Naive thymus-derived CD4-positive, alpha-beta T cell (primary cell): ENCODE results near the gene BCAT1. TPM values are rescaled to one million over a fixed set of nuclear protein-coding genes. Genes with fewer than 3 reads are reported as not detected.

Experiments used
- ATAC-seq: fragments of 150-1000 bp; cut with Tn5 transposase; 2 replicates; pipeline ENCODE4 v1.10.0; 2021; ENCODE audit warnings: mild to moderate bottlenecking, moderate library complexity
- CTCF ChIA-PET: fragments of 350-600 bp; sonication (Branson Sonifier 250); formaldehyde crosslinking; loops from one replicate; lab custom pipeline; 2021; ENCODE audit warnings: antibody characterized with exemption; lab: Charles Lee
- POLR2A ChIA-PET: fragments of 350-600 bp; sonication (Branson Sonifier 250); formaldehyde crosslinking; loops from one replicate; lab custom pipeline; 2021; ENCODE audit warnings: antibody characterized with exemption, inconsistent platforms; lab: Charles Lee
- DNase-seq, 9 donors: peaks; one replicate each; pipeline versions ENCODE4 v3.0.0 to v3.0.0-alpha.2; 2020 to 2022; ENCODE audit warnings: mixed read lengths in 1 of 9
- H3K27ac ChIP-seq: one replicate; pipeline ENCODE4 v1.7.0; 2013; ENCODE audit warnings: mild to moderate bottlenecking, low read depth, low read length, moderate library complexity
- H3K27me3 ChIP-seq, 2 donors: one replicate each; pipeline ENCODE4 v1.7.0; 2013; ENCODE audit warnings: low read length in 2 of 2, mild to moderate bottlenecking in 2 of 2, moderate library complexity in 2 of 2; ENCODE audit not compliant: control insufficient read depth in 2 of 2, insufficient read depth in 2 of 2
- H3K36me3 ChIP-seq, 3 experiments: 1 replicate in 2 of 3; 2 replicates in 1 of 3; pipeline ENCODE4 v1.7.0; 2013; ENCODE audit warnings: low read length in 3 of 3, mild to moderate bottlenecking in 3 of 3, moderate library complexity in 1 of 3; ENCODE audit not compliant: insufficient read depth in 3 of 3, control insufficient read depth in 2 of 3
- H3K4me1 ChIP-seq, 2 donors: one replicate each; pipeline ENCODE4 v1.7.0; 2013; ENCODE audit warnings: low read length in 2 of 2, mild to moderate bottlenecking in 2 of 2, moderate library complexity in 1 of 2; ENCODE audit not compliant: control insufficient read depth in 2 of 2, insufficient read depth in 2 of 2
- H3K4me3 ChIP-seq: 2 replicates; pipeline ENCODE4 v1.7.0; 2013; ENCODE audit warnings: mild to moderate bottlenecking, low read length
- H3K9me3 ChIP-seq, 3 experiments: 1 replicate in 2 of 3; 2 replicates in 1 of 3; pipeline ENCODE4 v1.7.0; 2013; ENCODE audit warnings: low read length in 3 of 3; ENCODE audit not compliant: control insufficient read depth in 2 of 3
- H3K27ac Mint-ChIP-seq, 9 donors: one replicate each; pipeline ENCODE4 v1.8.0; 2020 to 2022; ENCODE audit warnings: mixed read lengths in 9 of 9, mild to moderate bottlenecking in 8 of 9, moderate library complexity in 5 of 9, inconsistent platforms in 2 of 9
- H3K27me3 Mint-ChIP-seq, 5 donors: one replicate each; pipeline ENCODE4 v1.8.0; 2021 to 2022; ENCODE audit warnings: mixed read lengths in 5 of 5, mild to moderate bottlenecking in 1 of 5
- H3K36me3 Mint-ChIP-seq, 5 donors: one replicate each; pipeline ENCODE4 v1.8.0; 2020 to 2022; ENCODE audit warnings: mixed read lengths in 5 of 5, mild to moderate bottlenecking in 3 of 5, inconsistent platforms in 1 of 5
- H3K4me1 Mint-ChIP-seq, 7 donors: one replicate each; pipeline ENCODE4 v1.8.0; 2020 to 2022; ENCODE audit warnings: mixed read lengths in 7 of 7, mild to moderate bottlenecking in 3 of 7, inconsistent platforms in 1 of 7
- H3K4me3 Mint-ChIP-seq, 10 donors: one replicate each; pipeline ENCODE4 v1.8.0; 2020 to 2022; ENCODE audit warnings: mild to moderate bottlenecking in 10 of 10, mixed read lengths in 10 of 10, moderate library complexity in 6 of 10, inconsistent platforms in 2 of 10
- H3K9me3 Mint-ChIP-seq, 11 donors: one replicate each; pipeline ENCODE4 v1.8.0; 2020 to 2022; ENCODE audit warnings: mixed read lengths in 11 of 11, mild to moderate bottlenecking in 4 of 11, inconsistent platforms in 1 of 11, moderate library complexity in 1 of 11
- intact Hi-C, 2 donors: fragments of 100-400 bp; cut with micrococcal nuclease; formaldehyde crosslinking; loops; one replicate each; pipeline ENCODE4 v1.15.1; 2023
- polyA plus RNA-seq, 2 donors: library from polyadenylated mRNA; unstranded; fragments of 300-500 nt; fragmentation: Illumina TruSeq; gene quantifications; one replicate each; pipeline ENCODE4 v1.2.3, GENCODE V29; 2021
- total RNA-seq, 6 experiments: library from RNA in 5 of 6; stranded (reverse) in 5 of 6; gene quantifications; 1 replicate in 5 of 6; 2 replicates in 1 of 6; pipeline ENCODE4 v1.2.3 and lab custom pipeline; 2021 to 2026

BCAT1 gene
- total and polyA plus RNA-seq, 7 experiments from 2014 or later: 0.70 to 29.3 (median 1.1) TPM

- Histone ChIP-seq H3K9me3 (no peaks in the 10 kb centered on the region), H3K27ac (no peak overlapping the region), H3K27me3 (no peaks in the 10 kb centered on the region), H3K4me1 (no peaks in the 10 kb centered on the region), H3K36me3 (no peaks in the 10 kb centered on the region), H3K4me3 (no peak overlapping the region)
- no peaks in the 10 kb centered on the region for H3K36me3 Mint-ChIP-seq
- ChIA-PET POLR2A (no interaction called here), CTCF (no interaction called here)
- peaks cover 2 to 12% (median 5%) of the 10 kb centered on the region in 5 donors for H3K27me3 Mint-ChIP-seq
- H3K4me3 Mint-ChIP-seq: no peak overlapping the region
- no peak overlapping the region for H3K27ac Mint-ChIP-seq
- H3K9me3 Mint-ChIP-seq: no peaks in the 10 kb centered on the region
- intact Hi-C loops: loop anchor here in 1 of 2 donors (5.0 kb wide), 1 partner anchor 62 kb away; no protein-coding TSS in a partner anchor
- DNase-seq: no peak
- no peaks in the 10 kb centered on the region for H3K4me1 Mint-ChIP-seq
- ATAC-seq: no peak
Measured at GRCh38 chr12:24775073-24775472, 173.8 kb downstream of the BCAT1 start.

DNA sequence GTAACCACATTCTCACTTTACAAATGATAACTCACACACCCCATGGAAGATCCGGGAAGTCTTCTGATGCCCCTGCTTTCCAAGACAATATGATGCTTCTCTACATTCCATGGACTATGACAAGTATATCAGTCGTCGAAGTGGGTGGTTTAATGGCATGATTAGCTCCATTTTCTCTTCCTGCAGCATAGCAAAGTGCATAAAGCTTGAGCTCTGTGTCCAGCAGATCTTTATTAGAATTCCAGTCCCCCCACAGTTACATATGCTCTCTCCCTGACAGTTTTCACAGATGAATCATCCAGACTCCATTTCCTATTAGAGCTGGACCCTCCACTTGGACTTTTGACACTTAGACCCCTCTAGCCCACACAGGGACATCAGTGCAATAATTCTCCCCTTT lies 174.9 kb downstream of the BCAT1 start:
- ChIA-PET POLR2A (no interaction called here), CTCF (no interaction called here)
- Mint-ChIP-seq H3K27ac (no peak overlapping the region), H3K27me3 (peaks cover 0 to 5% (median 2%) of the 10 kb centered on the region in 5 donors), H3K36me3 (no peaks in the 10 kb centered on the region), H3K4me3 (no peak overlapping the region), H3K4me1 (no peaks in the 10 kb centered on the region), H3K9me3 (no peaks in the 10 kb centered on the region)
- no peaks in the 10 kb centered on the region for H3K36me3 ChIP-seq
- no peak for ATAC-seq
- intact Hi-C loops: no loop called here
- no peaks in the 10 kb centered on the region for H3K9me3 ChIP-seq
- H3K27me3 ChIP-seq: no peaks in the 10 kb centered on the region
- no peak overlapping the region for H3K27ac ChIP-seq
- H3K4me1 ChIP-seq: no peaks in the 10 kb centered on the region
- DNase-seq: no peak
- H3K4me3 ChIP-seq: no peak overlapping the region

DNA sequence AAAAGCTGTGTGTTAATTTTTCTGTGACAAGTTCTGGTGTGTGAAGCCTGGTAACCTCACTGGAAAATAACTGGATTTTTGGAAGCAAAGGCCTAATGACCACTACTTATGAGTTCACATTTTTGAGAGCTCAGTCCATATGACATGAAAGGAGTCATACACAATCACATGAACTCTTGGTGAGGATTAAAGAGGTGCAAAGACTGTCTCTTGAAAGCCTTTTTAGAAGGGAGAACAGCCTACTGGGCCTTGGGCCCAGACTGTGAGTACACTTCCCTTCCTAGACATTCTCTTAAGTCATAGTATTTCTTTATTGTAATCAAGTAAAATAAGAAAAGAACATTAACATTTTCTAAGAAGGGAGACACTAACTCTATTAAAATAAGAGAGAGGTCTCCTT lies 176.1 kb downstream of the BCAT1 start:
- H3K4me3 Mint-ChIP-seq: no peak overlapping the region
- Histone ChIP-seq H3K27ac (no peak overlapping the region), H3K4me1 (no peaks in the 10 kb centered on the region), H3K36me3 (no peaks in the 10 kb centered on the region), H3K4me3 (no peak overlapping the region), H3K9me3 (no peaks in the 10 kb centered on the region), H3K27me3 (no peaks in the 10 kb centered on the region)
- intact Hi-C loops: no loop called here
- no peak overlapping the region for H3K27ac Mint-ChIP-seq
- ATAC-seq (no peak), DNase-seq (no peak)
- H3K4me1 Mint-ChIP-seq: no peaks in the 10 kb centered on the region
- H3K27me3 Mint-ChIP-seq: peaks cover 0 to 5% (median 2%) of the 10 kb centered on the region in 5 donors
- H3K9me3 Mint-ChIP-seq: no peaks in the 10 kb centered on the region
- ChIA-PET CTCF (no interaction called here), POLR2A (no interaction called here)
- H3K36me3 Mint-ChIP-seq: no peaks in the 10 kb centered on the region

DNA sequence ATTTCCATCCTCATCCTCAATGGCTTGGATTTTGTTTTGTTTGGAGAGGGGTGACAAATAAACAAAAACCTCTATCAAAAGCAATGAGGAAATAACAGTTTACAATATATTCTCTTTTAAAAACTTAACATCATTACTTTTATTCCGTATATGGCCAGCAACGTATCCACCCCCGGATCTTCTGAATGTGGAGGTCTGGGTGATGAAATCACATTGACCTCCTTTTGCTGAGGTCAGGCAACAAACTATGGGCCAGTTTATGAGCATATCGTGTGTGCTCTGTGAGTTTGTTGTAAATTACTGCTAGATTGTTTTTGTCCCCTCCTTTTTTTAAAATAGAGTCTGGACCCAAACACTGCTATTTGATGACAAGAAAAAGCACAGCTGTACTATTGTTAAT lies 178.1 kb downstream of the BCAT1 start:
- H3K4me1 ChIP-seq: no peaks in the 10 kb centered on the region
- H3K27ac ChIP-seq: no peak overlapping the region
- H3K4me3 Mint-ChIP-seq: no peak overlapping the region
- ChIA-PET POLR2A (no interaction called here), CTCF (no interaction called here)
- no peak overlapping the region for H3K27ac Mint-ChIP-seq
- no peaks in the 10 kb centered on the region for H3K4me1 Mint-ChIP-seq
- no peaks in the 10 kb centered on the region for H3K9me3 ChIP-seq
- H3K27me3 Mint-ChIP-seq: peaks cover 0 to 5% (median 2%) of the 10 kb centered on the region in 5 donors
- H3K9me3 Mint-ChIP-seq: no peaks in the 10 kb centered on the region
- H3K4me3 ChIP-seq: no peak overlapping the region
- ATAC-seq (no peak), DNase-seq (no peak)
- H3K27me3 ChIP-seq: no peaks in the 10 kb centered on the region
- intact Hi-C loops: no loop called here
- H3K36me3 ChIP-seq: no peaks in the 10 kb centered on the region
- H3K36me3 Mint-ChIP-seq: no peaks in the 10 kb centered on the region

DNA sequence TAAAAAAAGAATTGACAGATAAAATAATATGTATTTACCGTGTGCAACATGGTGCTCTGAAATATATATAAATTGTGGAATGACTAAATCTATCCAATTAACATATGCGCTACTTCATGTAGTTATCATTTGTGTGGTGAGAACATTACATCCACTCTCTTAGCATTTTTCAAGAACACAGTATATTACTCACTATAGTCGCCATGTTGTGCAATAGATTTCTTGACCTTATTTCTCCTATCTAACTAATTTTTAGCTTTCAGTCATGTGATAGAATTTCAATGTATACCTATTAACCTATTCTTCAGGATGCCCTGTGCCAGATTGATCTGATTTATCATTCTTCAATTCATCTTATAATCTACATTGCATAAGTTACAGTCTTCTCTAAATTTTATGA lies 178.6 kb downstream of the BCAT1 start:
- Mint-ChIP-seq H3K4me1 (no peaks in the 10 kb centered on the region), H3K27me3 (peaks cover 0 to 5% (median 2%) of the 10 kb centered on the region in 5 donors), H3K36me3 (no peaks in the 10 kb centered on the region), H3K4me3 (no peak overlapping the region), H3K9me3 (no peaks in the 10 kb centered on the region), H3K27ac (no peak overlapping the region)
- H3K27ac ChIP-seq: no peak overlapping the region
- no peaks in the 10 kb centered on the region for H3K36me3 ChIP-seq
- H3K4me3 ChIP-seq: no peak overlapping the region
- intact Hi-C loops: no loop called here
- no peak for DNase-seq
- no peak for ATAC-seq
- POLR2A ChIA-PET: no interaction called here
- H3K4me1 ChIP-seq: no peaks in the 10 kb centered on the region
- no peaks in the 10 kb centered on the region for H3K27me3 ChIP-seq
- CTCF ChIA-PET: no interaction called here
- no peaks in the 10 kb centered on the region for H3K9me3 ChIP-seq

DNA sequence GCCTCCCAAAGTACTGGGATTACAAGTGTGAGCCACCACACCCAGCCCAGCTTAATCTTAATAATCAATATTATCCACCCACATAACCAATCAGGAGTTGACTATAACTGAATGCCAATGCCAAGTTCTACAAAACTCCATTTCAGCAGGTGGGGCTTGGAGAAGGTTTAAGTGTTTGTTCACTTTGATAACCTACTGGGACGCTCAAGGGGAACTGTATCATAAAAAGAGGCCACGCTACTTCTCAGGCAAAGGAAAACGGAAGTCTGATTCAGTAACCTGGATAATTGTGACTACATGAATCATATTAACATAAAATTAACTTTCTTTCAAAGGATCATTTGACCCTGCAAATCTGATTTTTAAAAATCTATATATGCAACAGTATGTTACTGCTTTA lies 179.2 kb downstream of the BCAT1 start:
- Mint-ChIP-seq H3K27me3 (peaks cover 0 to 6% (median 2%) of the 10 kb centered on the region in 5 donors), H3K27ac (no peak overlapping the region), H3K36me3 (no peaks in the 10 kb centered on the region), H3K4me3 (no peak overlapping the region), H3K9me3 (peaks cover 0 to 2% (median 0%) of the 10 kb centered on the region in 11 donors), H3K4me1 (no peaks in the 10 kb centered on the region)
- DNase-seq (no peak), ATAC-seq (no peak)
- H3K27me3 ChIP-seq: no peaks in the 10 kb centered on the region
- H3K27ac ChIP-seq: no peak overlapping the region
- intact Hi-C loops: no loop called here
- H3K36me3 ChIP-seq: no peaks in the 10 kb centered on the region
- no peaks in the 10 kb centered on the region for H3K9me3 ChIP-seq
- H3K4me1 ChIP-seq: no peaks in the 10 kb centered on the region
- H3K4me3 ChIP-seq: no peak overlapping the region
- POLR2A ChIA-PET: no interaction called here
- CTCF ChIA-PET: no interaction called here

DNA sequence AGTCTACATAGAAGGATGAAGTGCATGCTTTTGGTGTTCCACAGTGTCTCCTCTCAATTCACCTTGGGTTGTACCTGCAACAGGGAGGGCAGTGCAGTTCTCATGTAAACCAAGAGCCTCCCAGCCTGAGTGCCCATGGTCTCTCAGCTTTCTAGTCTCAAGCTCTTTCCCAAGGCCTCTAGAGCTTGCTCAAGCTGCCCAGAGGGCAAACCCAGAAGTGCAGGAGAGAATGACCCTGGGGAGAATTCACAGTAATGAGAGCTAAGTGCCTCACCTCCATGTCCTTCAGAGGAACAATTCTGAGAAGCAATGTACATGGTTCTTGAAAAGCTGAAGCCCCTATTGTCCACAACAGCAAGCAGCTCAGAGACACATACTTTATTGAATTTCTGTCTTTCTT lies 180.5 kb downstream of the BCAT1 start:
- intact Hi-C loops: no loop called here
- Histone ChIP-seq H3K27me3 (no peaks in the 10 kb centered on the region), H3K4me3 (no peak overlapping the region), H3K27ac (no peak overlapping the region), H3K4me1 (no peaks in the 10 kb centered on the region), H3K9me3 (no peaks in the 10 kb centered on the region), H3K36me3 (no peaks in the 10 kb centered on the region)
- Mint-ChIP-seq H3K9me3 (peaks cover 0 to 5% (median 0%) of the 10 kb centered on the region in 11 donors), H3K36me3 (no peaks in the 10 kb centered on the region), H3K4me3 (no peak overlapping the region), H3K4me1 (no peaks in the 10 kb centered on the region), H3K27me3 (peaks cover 0 to 9% (median 6%) of the 10 kb centered on the region in 5 donors), H3K27ac (no peak overlapping the region)
- ChIA-PET CTCF (no interaction called here), POLR2A (no interaction called here)
- ATAC-seq (no peak), DNase-seq (no peak)
